Astrocyte (in vitro differentiated cells and primary cell): Measurements from ENCODE around the gene LIPJ. TPM values are rescaled to one million over a fixed set of nuclear protein-coding genes. Genes with fewer than 3 reads are reported as not detected.

ENCODE experiments used
- DNase-seq: peaks from one replicate; pipeline ENCODE4 v3.0.0-alpha.2; 2010; ENCODE audit warnings: low read depth
- FAIRE-seq: peaks from 2 replicates; lab custom pipeline; 2011; peaks lifted over from hg19 to GRCh38; lab: Jason Lieb, UNC
- H2AFZ ChIP-seq: 2 replicates; pipeline ENCODE4 v1.6.0; 2012; ENCODE audit warnings: low read depth, low read length, inconsistent platforms
- H3K27ac ChIP-seq: 2 replicates; pipeline ENCODE4 v1.5.1; 2011; ENCODE audit warnings: low read depth, low read length, inconsistent platforms
- H3K27me3 ChIP-seq: 2 replicates; pipeline ENCODE4 v1.6.0; 2011; ENCODE audit warnings: low read length, inconsistent platforms; ENCODE audit not compliant: insufficient read depth
- H3K36me3 ChIP-seq: 2 replicates; pipeline ENCODE4 v1.5.1; 2011; ENCODE audit warnings: low read length, inconsistent platforms; ENCODE audit not compliant: insufficient read depth
- H3K4me1 ChIP-seq: 2 replicates; pipeline ENCODE4 v1.5.1; 2011; ENCODE audit warnings: low read length, inconsistent platforms; ENCODE audit not compliant: insufficient read depth
- H3K4me2 ChIP-seq: 2 replicates; pipeline ENCODE4 v1.6.0; 2012; ENCODE audit warnings: low read length, inconsistent platforms
- H3K4me3 ChIP-seq: 2 replicates; pipeline ENCODE4 v1.5.1; 2011; ENCODE audit warnings: low read depth, mild to moderate bottlenecking, low read length, inconsistent platforms; ENCODE audit not compliant: insufficient read depth
- H3K79me2 ChIP-seq: 2 replicates; pipeline ENCODE4 v1.6.0; 2012; ENCODE audit warnings: mild to moderate bottlenecking, low read length, inconsistent platforms; ENCODE audit not compliant: insufficient read depth
- H3K9ac ChIP-seq: 2 replicates; pipeline ENCODE4 v1.6.0; 2012; ENCODE audit warnings: mild to moderate bottlenecking, low read length, inconsistent platforms
- H3K9me3 ChIP-seq: 2 replicates; pipeline ENCODE4 v1.5.1; 2012; ENCODE audit warnings: low read depth, mild to moderate bottlenecking, low read length, inconsistent platforms; ENCODE audit not compliant: insufficient read depth
- H4K20me1 ChIP-seq: 2 replicates; pipeline ENCODE4 v1.6.0; 2012; ENCODE audit warnings: low read length, inconsistent platforms; ENCODE audit not compliant: insufficient read depth
- H3K27ac Mint-ChIP-seq: one replicate; pipeline ENCODE4 v1.8.0; 2021; ENCODE audit warnings: mild to moderate bottlenecking, mixed read lengths; ENCODE audit not compliant: unreplicated experiment
- H3K27me3 Mint-ChIP-seq: one replicate; pipeline ENCODE4 v1.8.0; 2021; ENCODE audit warnings: low read depth, mixed read lengths; ENCODE audit not compliant: unreplicated experiment
- H3K36me3 Mint-ChIP-seq: one replicate; pipeline ENCODE4 v1.8.0; 2021; ENCODE audit warnings: low read depth, mixed read lengths; ENCODE audit not compliant: unreplicated experiment
- H3K4me1 Mint-ChIP-seq: one replicate; pipeline ENCODE4 v1.8.0; 2021; ENCODE audit warnings: low read depth, mixed read lengths; ENCODE audit not compliant: unreplicated experiment
- H3K4me3 Mint-ChIP-seq: one replicate; pipeline ENCODE4 v1.8.0; 2021; ENCODE audit warnings: mild to moderate bottlenecking, moderate library complexity, mixed read lengths; ENCODE audit not compliant: unreplicated experiment
- H3K9me3 Mint-ChIP-seq: one replicate; pipeline ENCODE4 v1.8.0; 2021; ENCODE audit warnings: mild to moderate bottlenecking, mixed read lengths; ENCODE audit not compliant: unreplicated experiment
- EZH2 ChIP-seq: IDR thresholded peaks from 2 replicates; pipeline ENCODE4 v1.6.1; 2012; ENCODE audit warnings: mild to moderate bottlenecking, low read length, inconsistent platforms; ENCODE audit not compliant: insufficient read depth
- total RNA-seq: library from RNA; stranded (reverse); gene quantifications from 2 replicates; pipeline ENCODE4 v1.2.1, GENCODE V29; 2021
- TF ChIP-seq, protein P1 (sequence below): IDR thresholded peaks from 2 replicates; pipeline ENCODE4 v1.5.1; 2011; ENCODE audit warnings: low read depth, mild to moderate bottlenecking, inconsistent platforms, low read length, moderate library complexity; ENCODE audit not compliant: insufficient read depth

LIPJ gene
- total RNA-seq, 1 donor from 2014 or later: not detected

- H3K4me1 ChIP-seq: no peaks in the 10 kb centered on the region
- Mint-ChIP-seq H3K9me3 (peaks cover 7% of the 10 kb centered on the region), H3K4me3 (no peak overlapping the region), H3K27me3 (no peaks in the 10 kb centered on the region), H3K27ac (no peak overlapping the region), H3K4me1 (no peaks in the 10 kb centered on the region), H3K36me3 (no peaks in the 10 kb centered on the region)
- H3K4me2 ChIP-seq: no peak overlapping the region
- H3K79me2 ChIP-seq: no peaks in the 10 kb centered on the region
- FAIRE-seq (no peak), DNase-seq (no peak)
- no peaks in the 10 kb centered on the region for H3K9me3 ChIP-seq
- no peak for TF ChIP-seq EZH2
- TF ChIP-seq, protein P1, sequence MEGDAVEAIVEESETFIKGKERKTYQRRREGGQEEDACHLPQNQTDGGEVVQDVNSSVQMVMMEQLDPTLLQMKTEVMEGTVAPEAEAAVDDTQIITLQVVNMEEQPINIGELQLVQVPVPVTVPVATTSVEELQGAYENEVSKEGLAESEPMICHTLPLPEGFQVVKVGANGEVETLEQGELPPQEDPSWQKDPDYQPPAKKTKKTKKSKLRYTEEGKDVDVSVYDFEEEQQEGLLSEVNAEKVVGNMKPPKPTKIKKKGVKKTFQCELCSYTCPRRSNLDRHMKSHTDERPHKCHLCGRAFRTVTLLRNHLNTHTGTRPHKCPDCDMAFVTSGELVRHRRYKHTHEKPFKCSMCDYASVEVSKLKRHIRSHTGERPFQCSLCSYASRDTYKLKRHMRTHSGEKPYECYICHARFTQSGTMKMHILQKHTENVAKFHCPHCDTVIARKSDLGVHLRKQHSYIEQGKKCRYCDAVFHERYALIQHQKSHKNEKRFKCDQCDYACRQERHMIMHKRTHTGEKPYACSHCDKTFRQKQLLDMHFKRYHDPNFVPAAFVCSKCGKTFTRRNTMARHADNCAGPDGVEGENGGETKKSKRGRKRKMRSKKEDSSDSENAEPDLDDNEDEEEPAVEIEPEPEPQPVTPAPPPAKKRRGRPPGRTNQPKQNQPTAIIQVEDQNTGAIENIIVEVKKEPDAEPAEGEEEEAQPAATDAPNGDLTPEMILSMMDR: no peak
- no peak overlapping the region for H3K4me3 ChIP-seq
- no peaks in the 10 kb centered on the region for H4K20me1 ChIP-seq
- H2AFZ ChIP-seq: no peak overlapping the region
- H3K9ac ChIP-seq: no peak overlapping the region
- no peaks in the 10 kb centered on the region for H3K27me3 ChIP-seq
- H3K27ac ChIP-seq: no peak overlapping the region
- H3K36me3 ChIP-seq: no peaks in the 10 kb centered on the region
Observed at GRCh38 chr10:88624840-88625239, 38.3 kb downstream of the LIPJ start.

GRCh38 chr10:88640186-88640585, 53.6 kb downstream of the LIPJ start:
- FAIRE-seq (no peak), DNase-seq (no peak)
- no peak overlapping the region for H2AFZ ChIP-seq
- no peak overlapping the region for H3K27ac Mint-ChIP-seq
- no peak overlapping the region for H3K4me3 ChIP-seq
- peaks cover 2% of the 10 kb centered on the region for H3K27me3 Mint-ChIP-seq
- no peaks in the 10 kb centered on the region for H3K79me2 ChIP-seq
- H3K9me3 ChIP-seq: peaks cover 3% of the 10 kb centered on the region
- no peaks in the 10 kb centered on the region for H3K4me1 Mint-ChIP-seq
- no peak overlapping the region for H3K4me2 ChIP-seq
- no peaks in the 10 kb centered on the region for H3K27me3 ChIP-seq
- H3K4me3 Mint-ChIP-seq: no peak overlapping the region
- no peaks in the 10 kb centered on the region for H3K36me3 Mint-ChIP-seq
- H3K27ac ChIP-seq: no peak overlapping the region
- no peak overlapping the region for H3K9ac ChIP-seq
- no peaks in the 10 kb centered on the region for H3K4me1 ChIP-seq
- no peaks in the 10 kb centered on the region for H4K20me1 ChIP-seq
- peaks cover 2% of the 10 kb centered on the region for H3K9me3 Mint-ChIP-seq
- H3K36me3 ChIP-seq: no peaks in the 10 kb centered on the region
- TF ChIP-seq EZH2: no peak
- TF ChIP-seq, protein P1: no peak

- Histone ChIP-seq H3K36me3 (no peaks in the 10 kb centered on the region), H3K4me1 (no peaks in the 10 kb centered on the region), H3K27ac (no peak overlapping the region), H3K9me3 (peaks cover 3% of the 10 kb centered on the region), H3K4me2 (no peak overlapping the region), H3K27me3 (no peaks in the 10 kb centered on the region), H3K4me3 (no peak overlapping the region), H4K20me1 (no peaks in the 10 kb centered on the region), H3K9ac (no peak overlapping the region), H3K79me2 (no peaks in the 10 kb centered on the region), H2AFZ (no peak overlapping the region)
- TF ChIP-seq EZH2: no peak
- TF ChIP-seq, protein P1: no peak
- Mint-ChIP-seq H3K27me3 (peaks cover 2% of the 10 kb centered on the region), H3K4me1 (no peaks in the 10 kb centered on the region), H3K27ac (no peak overlapping the region), H3K4me3 (no peak overlapping the region), H3K36me3 (no peaks in the 10 kb centered on the region), H3K9me3 (peaks cover 2% of the 10 kb centered on the region)
- DNase-seq (no peak), FAIRE-seq (no peak)
Observed at GRCh38 chr10:88642209-88642608, 55.6 kb downstream of the LIPJ start.
